Transverse colon (tissue), 4 donors: ENCODE measurements around the gene APOF.

Source experiments
- CTCF ChIP-seq, 5 experiments: fragments of 200-600 bp in 3 of 5; fragments of 450-650 bp in 2 of 5; sonication (generic) in 3 of 5; IDR thresholded peaks; 1 replicate in 2 of 5; 2 replicates in 3 of 5; pipeline ENCODE4 v1.5.1; 2016 to 2017; ENCODE audit warnings: antibody characterized with exemption in 5 of 5, inconsistent platforms in 3 of 5, mild to moderate bottlenecking in 2 of 5, moderate library complexity in 1 of 5
- EP300 ChIP-seq: sonication (generic); formaldehyde crosslinking; IDR thresholded peaks from one replicate; pipeline ENCODE4 v1.6.1; 2017; ENCODE audit warnings: antibody characterized with exemption, low read depth
- POLR2A ChIP-seq: fragments of 450-650 bp; IDR thresholded peaks from one replicate; pipeline ENCODE4 v1.6.1; 2016; ENCODE audit warnings: antibody characterized with exemption, mild to moderate bottlenecking, moderate library complexity
- POLR2AphosphoS5 ChIP-seq, 3 donors: sonication (generic); formaldehyde crosslinking; IDR thresholded peaks; one replicate each; pipeline ENCODE4 v1.6.1; 2016; ENCODE audit warnings: antibody characterized with exemption in 3 of 3

- TF ChIP-seq POLR2AphosphoS5 (IDR thresholded peaks at IDR 0.05) (no peak), CTCF (IDR thresholded peaks at IDR 0.05) (no peak), POLR2A (no peak), EP300 (no peak)
These were observed 29.1 kb upstream of the APOF start for GRCh38 chr12:56391721-56392120.
